Stimulated activated CD8-positive, alpha-beta memory T cell treated with anti-CD3 and anti-CD28 coated beads, Interleukin-4, amount 100 ng/mL, for 24 hours (primary cell): ENCODE results near the gene MEGF10.

Source experiments
- DNase-seq: peaks from one replicate; pipeline ENCODE4 v3.0.0-alpha.2; 2020; ENCODE audit warnings: low read depth

MEGF10 gene

GRCh38 chr5:127411381-127411780 lies 120.8 kb downstream of the MEGF10 start:
- no peak for DNase-seq

GRCh38 chr5:127412698-127413097 lies 122.1 kb downstream of the MEGF10 start:
- no peak for DNase-seq

- DNase-seq = no peak
These were observed 124.4 kb downstream of the MEGF10 start for GRCh38 chr5:127415034-127415433.

GRCh38 chr5:127416906-127417305 lies 126.3 kb downstream of the MEGF10 start:
- DNase-seq = no peak

GRCh38 chr5:127417528-127417927 lies 126.9 kb downstream of the MEGF10 start:
- no peak for DNase-seq

GRCh38 chr5:127418367-127418766 lies 127.8 kb downstream of the MEGF10 start:
- DNase-seq = no peak

GRCh38 chr5:127418974-127419682 lies 128.5 kb downstream of the MEGF10 start:
- DNase-seq = no peak

- no peak for DNase-seq
These were observed 129.2 kb downstream of the MEGF10 start for GRCh38 chr5:127419683-127420257.

- no peak for DNase-seq
These were observed 130.2 kb downstream of the MEGF10 start for GRCh38 chr5:127420758-127421157.

- no peak for DNase-seq
These were observed 130.9 kb downstream of the MEGF10 start for GRCh38 chr5:127421471-127421870.

- no peak for DNase-seq
These were observed 132.7 kb downstream of the MEGF10 start for GRCh38 chr5:127423173-127423798.

GRCh38 chr5:127425037-127425436 lies 134.4 kb downstream of the MEGF10 start:
- DNase-seq = no peak

GRCh38 chr5:127425868-127426267 lies 135.3 kb downstream of the MEGF10 start:
- DNase-seq = no peak

- DNase-seq = no peak
These were observed 136.1 kb downstream of the MEGF10 start for GRCh38 chr5:127426661-127427060.

GRCh38 chr5:127428276-127428675 lies 137.7 kb downstream of the MEGF10 start:
- DNase-seq = no peak

- DNase-seq = no peak
These were observed 138.2 kb downstream of the MEGF10 start for GRCh38 chr5:127428748-127429147.

GRCh38 chr5:127429928-127430327 lies 139.3 kb downstream of the MEGF10 start:
- no peak for DNase-seq

- DNase-seq = no peak
These were observed 140.0 kb downstream of the MEGF10 start for GRCh38 chr5:127430627-127431026.

GRCh38 chr5:127431977-127432585 lies 141.5 kb downstream of the MEGF10 start:
- DNase-seq = no peak

- DNase-seq = no peak
These were observed 142.9 kb downstream of the MEGF10 start for GRCh38 chr5:127433526-127433925.

GRCh38 chr5:127434588-127434987 lies 144.0 kb downstream of the MEGF10 start:
- no peak for DNase-seq

GRCh38 chr5:127435821-127436220 lies 145.2 kb downstream of the MEGF10 start:
- DNase-seq = no peak

GRCh38 chr5:127439644-127440043 lies 149.0 kb downstream of the MEGF10 start:
- DNase-seq = no peak
